A549 (cell line): ENCODE results near the gene NKIRAS1.

Source experiments
- EHMT2 ChIP-seq: fragments of 200-600 bp; sonication (generic); IDR thresholded peaks from 2 replicates; pipeline ENCODE4 v1.6.1; 2016; ENCODE audit warnings: antibody characterized with exemption, low read depth, mild to moderate bottlenecking, moderate library complexity
- HDAC2 ChIP-seq: fragments of 200-600 bp; sonication (generic); IDR thresholded peaks from 2 replicates; pipeline ENCODE4 v1.6.1; 2016
- MYC ChIP-seq: IDR thresholded peaks from 2 replicates; pipeline ENCODE4 v1.6.1; 2012; ENCODE audit warnings: mild to moderate bottlenecking, inconsistent platforms, low read length, improper control_type of control experiment, borderline replicate concordance
- POLR2A ChIP-seq: IDR thresholded peaks from 2 replicates; pipeline ENCODE4 v1.6.1; 2012; ENCODE audit warnings: mild to moderate bottlenecking, low read length
- POLR2AphosphoS2 ChIP-seq: conservative IDR thresholded peaks from 2 replicates; pipeline ENCODE4 v1.6.1; 2012; ENCODE audit warnings: low read length, improper control_type of control experiment, inconsistent platforms
- RAD21 ChIP-seq, 2 experiments: fragments of >200 bp in 1 of 2; sonication (Bioruptor Twin) in 1 of 2; formaldehyde crosslinking in 1 of 2; IDR thresholded peaks in 1 of 2; conservative IDR thresholded peaks in 1 of 2; 2 replicates in 1 of 2; 3 replicates in 1 of 2; pipeline ENCODE4 v1.6.1; 2012 to 2018; ENCODE audit warnings: inconsistent platforms in 1 of 2
- RFX5 ChIP-seq: fragments of 450-650 bp; IDR thresholded peaks from 2 replicates; pipeline ENCODE4 v1.7.1; 2014; ENCODE audit warnings: antibody characterized with exemption, mild to moderate bottlenecking, moderate library complexity
- RNF2 ChIP-seq: fragments of 200-600 bp; sonication (generic); IDR thresholded peaks from 2 replicates; pipeline ENCODE4 v1.6.1; 2016; ENCODE audit warnings: low read depth, mild to moderate bottlenecking, antibody characterized with exemption, moderate library complexity, borderline replicate concordance
- TP53 ChIP-seq: fragments of 250-450 bp; sonication (Bioruptor Pico); IDR thresholded peaks from 2 replicates; pipeline ENCODE4 v1.5.0; 2021; ENCODE audit warnings: mild to moderate bottlenecking, moderate library complexity
- ZFP36 ChIP-seq: fragments of 450-650 bp; IDR thresholded peaks from 2 replicates; pipeline ENCODE4 v1.6.1; 2014; ENCODE audit warnings: borderline replicate concordance; ENCODE audit not compliant: partially characterized antibody
- TF ChIP-seq, protein P1 (sequence below): fragments of >200 bp; sonication (Bioruptor Twin); formaldehyde crosslinking; IDR thresholded peaks from 3 replicates; pipeline ENCODE4 v1.5.1; 2016
- TF ChIP-seq, protein P2 (sequence below): fragments of 250-450 bp; sonication (Bioruptor Pico); IDR thresholded peaks from 2 replicates; pipeline ENCODE4 v1.5.0; 2021; ENCODE audit warnings: mild to moderate bottlenecking, moderate library complexity, borderline replicate concordance
- TF ChIP-seq, protein P3 (sequence below): fragments of 450-650 bp; IDR thresholded peaks from 2 replicates; pipeline ENCODE4 v1.6.1; 2014; ENCODE audit warnings: antibody characterized with exemption
- TF ChIP-seq, protein P4 (sequence below): IDR thresholded peaks from 2 replicates; pipeline ENCODE4 v1.6.1; 2012

DNA sequence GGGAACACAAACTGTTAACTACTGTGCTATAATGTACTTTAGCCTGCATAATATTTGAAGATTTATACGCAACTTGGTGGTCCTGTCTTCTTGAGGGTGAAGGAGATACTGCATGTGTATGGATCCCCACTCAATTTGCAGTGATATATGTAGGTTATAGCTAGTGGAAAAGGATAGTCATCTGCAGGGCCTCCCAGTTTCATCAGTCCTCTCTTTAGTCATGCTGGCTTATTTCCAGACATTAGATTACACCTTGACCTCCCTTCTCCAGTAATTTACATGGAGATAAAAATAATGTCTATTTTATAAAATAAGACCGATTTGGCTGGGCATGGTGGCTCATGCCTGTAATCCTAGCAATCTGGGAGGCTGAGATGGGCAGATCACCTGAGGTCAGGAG lies 32.0 kb upstream of the NKIRAS1 start:
- TF ChIP-seq, protein P1, sequence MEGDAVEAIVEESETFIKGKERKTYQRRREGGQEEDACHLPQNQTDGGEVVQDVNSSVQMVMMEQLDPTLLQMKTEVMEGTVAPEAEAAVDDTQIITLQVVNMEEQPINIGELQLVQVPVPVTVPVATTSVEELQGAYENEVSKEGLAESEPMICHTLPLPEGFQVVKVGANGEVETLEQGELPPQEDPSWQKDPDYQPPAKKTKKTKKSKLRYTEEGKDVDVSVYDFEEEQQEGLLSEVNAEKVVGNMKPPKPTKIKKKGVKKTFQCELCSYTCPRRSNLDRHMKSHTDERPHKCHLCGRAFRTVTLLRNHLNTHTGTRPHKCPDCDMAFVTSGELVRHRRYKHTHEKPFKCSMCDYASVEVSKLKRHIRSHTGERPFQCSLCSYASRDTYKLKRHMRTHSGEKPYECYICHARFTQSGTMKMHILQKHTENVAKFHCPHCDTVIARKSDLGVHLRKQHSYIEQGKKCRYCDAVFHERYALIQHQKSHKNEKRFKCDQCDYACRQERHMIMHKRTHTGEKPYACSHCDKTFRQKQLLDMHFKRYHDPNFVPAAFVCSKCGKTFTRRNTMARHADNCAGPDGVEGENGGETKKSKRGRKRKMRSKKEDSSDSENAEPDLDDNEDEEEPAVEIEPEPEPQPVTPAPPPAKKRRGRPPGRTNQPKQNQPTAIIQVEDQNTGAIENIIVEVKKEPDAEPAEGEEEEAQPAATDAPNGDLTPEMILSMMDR: no peak
- TF ChIP-seq RFX5: no peak
- no peak for TF ChIP-seq MYC
- no peak for TF ChIP-seq RAD21 (conservative IDR thresholded peaks at IDR 0.05 in 1 of 2, IDR thresholded peaks at IDR 0.05 in 1 of 2)
- TF ChIP-seq POLR2A: no peak
- TF ChIP-seq POLR2AphosphoS2: no peak; the same call in 1 of the 2 replicates
- TF ChIP-seq ZFP36: no peak
- TF ChIP-seq HDAC2: no peak
- no peak for TF ChIP-seq RNF2
- TF ChIP-seq, protein P2, sequence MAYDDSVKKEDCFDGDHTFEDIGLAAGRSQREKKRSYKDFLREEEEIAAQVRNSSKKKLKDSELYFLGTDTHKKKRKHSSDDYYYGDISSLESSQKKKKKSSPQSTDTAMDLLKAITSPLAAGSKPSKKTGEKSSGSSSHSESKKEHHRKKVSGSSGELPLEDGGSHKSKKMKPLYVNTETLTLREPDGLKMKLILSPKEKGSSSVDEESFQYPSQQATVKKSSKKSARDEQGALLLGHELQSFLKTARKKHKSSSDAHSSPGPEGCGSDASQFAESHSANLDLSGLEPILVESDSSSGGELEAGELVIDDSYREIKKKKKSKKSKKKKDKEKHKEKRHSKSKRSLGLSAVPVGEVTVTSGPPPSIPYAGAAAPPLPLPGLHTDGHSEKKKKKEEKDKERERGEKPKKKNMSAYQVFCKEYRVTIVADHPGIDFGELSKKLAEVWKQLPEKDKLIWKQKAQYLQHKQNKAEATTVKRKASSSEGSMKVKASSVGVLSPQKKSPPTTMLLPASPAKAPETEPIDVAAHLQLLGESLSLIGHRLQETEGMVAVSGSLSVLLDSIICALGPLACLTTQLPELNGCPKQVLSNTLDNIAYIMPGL (CRISPR knock-in tag): no peak
- TF ChIP-seq, protein P3, sequence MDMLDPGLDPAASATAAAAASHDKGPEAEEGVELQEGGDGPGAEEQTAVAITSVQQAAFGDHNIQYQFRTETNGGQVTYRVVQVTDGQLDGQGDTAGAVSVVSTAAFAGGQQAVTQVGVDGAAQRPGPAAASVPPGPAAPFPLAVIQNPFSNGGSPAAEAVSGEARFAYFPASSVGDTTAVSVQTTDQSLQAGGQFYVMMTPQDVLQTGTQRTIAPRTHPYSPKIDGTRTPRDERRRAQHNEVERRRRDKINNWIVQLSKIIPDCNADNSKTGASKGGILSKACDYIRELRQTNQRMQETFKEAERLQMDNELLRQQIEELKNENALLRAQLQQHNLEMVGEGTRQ: no peak
- TF ChIP-seq TP53 (CRISPR knock-in tag): no peak
- TF ChIP-seq, protein P4, sequence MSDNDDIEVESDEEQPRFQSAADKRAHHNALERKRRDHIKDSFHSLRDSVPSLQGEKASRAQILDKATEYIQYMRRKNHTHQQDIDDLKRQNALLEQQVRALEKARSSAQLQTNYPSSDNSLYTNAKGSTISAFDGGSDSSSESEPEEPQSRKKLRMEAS: no peak
- no peak for TF ChIP-seq EHMT2
